ENCODE results near the gene MYLK.

DNA sequence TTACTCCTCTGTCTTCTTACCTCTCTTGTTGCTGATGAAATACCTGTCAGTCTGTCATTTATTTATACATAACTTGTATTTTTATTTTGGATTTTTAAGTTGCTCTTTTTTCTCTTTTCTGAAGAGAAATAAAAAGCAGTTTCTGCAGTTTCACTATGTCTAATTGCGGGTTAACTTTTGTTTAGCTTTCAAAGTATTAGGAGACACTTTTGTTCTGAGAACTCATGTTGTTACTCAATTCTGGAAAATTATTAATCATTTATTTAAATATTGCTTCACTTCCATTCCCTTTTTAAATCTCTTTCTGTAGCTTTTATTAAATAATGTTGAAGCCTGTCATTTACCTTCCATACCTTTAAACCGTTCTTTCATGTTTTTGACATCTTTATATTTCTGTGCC, 29.2 kb downstream of the MYLK start:
- no peak for TF ChIP-seq POLR2A (IDR thresholded peaks at IDR 0.05)
- TF ChIP-seq, protein P1, sequence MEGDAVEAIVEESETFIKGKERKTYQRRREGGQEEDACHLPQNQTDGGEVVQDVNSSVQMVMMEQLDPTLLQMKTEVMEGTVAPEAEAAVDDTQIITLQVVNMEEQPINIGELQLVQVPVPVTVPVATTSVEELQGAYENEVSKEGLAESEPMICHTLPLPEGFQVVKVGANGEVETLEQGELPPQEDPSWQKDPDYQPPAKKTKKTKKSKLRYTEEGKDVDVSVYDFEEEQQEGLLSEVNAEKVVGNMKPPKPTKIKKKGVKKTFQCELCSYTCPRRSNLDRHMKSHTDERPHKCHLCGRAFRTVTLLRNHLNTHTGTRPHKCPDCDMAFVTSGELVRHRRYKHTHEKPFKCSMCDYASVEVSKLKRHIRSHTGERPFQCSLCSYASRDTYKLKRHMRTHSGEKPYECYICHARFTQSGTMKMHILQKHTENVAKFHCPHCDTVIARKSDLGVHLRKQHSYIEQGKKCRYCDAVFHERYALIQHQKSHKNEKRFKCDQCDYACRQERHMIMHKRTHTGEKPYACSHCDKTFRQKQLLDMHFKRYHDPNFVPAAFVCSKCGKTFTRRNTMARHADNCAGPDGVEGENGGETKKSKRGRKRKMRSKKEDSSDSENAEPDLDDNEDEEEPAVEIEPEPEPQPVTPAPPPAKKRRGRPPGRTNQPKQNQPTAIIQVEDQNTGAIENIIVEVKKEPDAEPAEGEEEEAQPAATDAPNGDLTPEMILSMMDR (IDR thresholded peaks at IDR 0.05), result no peak
